Limb (tissue), 2 donors: Measurements from ENCODE around the gene CDO1.

Experiments used
- DNase-seq, 2 donors: peaks; one replicate each; pipeline ENCODE4 v3.0.0-alpha.2; 2016; ENCODE audit errors: extremely low spot score in 2 of 2

CDO1 gene

DNA sequence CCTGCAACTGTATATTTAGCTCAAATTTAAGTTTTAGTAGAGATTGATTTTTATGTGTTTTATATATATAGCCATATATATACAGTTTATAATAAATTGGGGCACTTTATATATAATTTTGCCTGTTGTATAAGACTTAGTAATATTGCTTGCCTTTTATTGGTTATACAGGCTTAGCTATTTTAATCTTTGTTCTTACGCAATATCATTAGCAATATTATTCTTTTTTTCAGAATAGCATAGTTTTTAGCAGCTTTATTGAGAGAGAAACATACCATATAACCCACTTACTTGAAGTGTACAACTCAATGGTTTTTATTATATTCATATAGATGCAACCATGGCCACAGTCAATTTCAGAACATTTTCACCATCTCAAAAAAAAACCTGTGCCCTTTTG lies 28.0 kb downstream of the CDO1 start:
- DNase-seq = no peak

DNA sequence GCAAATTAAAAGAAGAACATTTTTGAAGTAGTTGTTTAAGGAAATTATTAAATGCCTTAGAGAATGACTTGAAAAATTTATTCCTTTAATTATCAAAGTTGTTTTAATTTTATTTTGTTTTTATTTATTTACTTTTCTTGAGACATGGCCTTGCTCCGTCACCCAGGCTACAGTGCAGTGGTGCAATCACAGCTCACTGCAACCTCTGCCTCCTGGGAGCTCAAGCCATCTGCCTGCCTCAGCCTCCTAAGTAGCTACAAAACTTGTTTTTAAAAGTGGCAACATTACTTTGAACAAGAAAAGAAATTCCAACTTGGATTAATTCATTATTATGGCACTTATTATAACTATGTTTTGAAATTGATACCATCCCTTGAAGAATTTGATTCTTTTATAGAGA lies 29.0 kb downstream of the CDO1 start:
- DNase-seq = no peak

DNA sequence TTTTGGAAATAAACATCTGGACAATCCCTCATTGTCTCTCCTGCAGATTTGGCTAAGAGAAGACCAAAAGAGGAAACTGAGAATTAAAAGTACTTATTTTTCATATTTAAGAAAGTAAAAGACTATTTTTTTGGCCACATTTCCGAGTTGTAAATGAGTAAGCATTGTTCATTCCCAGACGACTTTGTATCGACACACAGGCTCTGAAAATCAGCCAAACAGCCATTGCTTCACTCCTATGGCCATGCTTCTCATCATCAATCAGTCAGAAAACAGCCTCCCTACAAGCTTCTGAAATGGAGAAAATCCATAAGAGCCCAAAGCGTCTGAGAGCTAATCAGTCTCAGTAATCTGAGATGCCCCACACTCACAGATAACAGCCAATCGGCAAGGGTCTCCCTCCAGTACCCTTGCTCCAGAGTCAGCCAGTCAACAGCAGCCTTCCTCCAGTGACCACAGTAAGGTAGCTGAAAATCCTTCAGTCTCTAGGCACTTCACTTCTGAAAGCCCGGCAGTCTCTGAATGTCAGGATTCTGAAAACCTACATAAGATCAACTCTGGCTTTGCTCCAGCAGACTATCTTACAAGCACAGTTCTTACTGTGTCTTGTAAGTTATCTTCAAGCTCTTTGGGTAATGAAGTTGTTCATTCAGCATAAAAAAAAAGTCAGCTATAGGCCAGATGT lies 30.9 kb downstream of the CDO1 start:
- DNase-seq = no peak

DNA sequence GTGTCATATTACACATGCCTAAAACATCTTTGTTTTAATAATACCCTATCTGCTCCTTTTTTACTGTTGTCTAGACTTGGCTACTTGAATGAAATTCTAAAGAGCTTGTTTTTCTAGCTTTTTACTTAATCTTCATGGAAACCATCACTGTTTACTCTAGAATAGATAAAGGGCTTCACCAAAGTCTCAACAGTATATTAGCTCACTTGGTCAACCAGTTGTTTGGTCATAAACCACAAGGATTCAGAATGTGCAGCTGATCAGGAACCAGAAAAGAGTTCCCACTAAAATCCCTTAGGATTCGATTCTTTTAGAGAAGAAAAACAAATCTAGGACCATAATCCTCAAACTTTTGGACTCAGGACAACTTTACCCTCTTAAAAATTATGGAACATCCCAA lies 38.0 kb downstream of the CDO1 start:
- DNase-seq = no peak

DNA sequence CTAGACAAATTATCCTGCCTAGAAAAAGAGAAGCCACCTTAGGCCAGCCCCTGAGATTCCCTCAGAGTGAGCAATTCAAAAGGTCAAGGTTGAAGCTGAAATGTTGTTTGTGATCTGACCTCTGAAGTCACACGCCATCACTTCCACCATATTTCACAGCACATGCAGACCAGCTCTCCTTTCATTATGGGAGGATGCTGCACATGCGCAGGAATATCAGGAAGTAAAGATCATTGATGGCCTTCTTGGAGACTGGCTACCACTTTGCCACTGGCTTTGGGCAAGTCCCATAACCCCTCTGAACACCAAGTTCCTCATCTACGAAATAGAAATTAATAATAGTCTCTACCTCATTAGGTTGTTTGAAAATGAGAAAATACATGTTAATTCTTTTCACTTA lies 39.5 kb downstream of the CDO1 start:
- no peak for DNase-seq

DNA sequence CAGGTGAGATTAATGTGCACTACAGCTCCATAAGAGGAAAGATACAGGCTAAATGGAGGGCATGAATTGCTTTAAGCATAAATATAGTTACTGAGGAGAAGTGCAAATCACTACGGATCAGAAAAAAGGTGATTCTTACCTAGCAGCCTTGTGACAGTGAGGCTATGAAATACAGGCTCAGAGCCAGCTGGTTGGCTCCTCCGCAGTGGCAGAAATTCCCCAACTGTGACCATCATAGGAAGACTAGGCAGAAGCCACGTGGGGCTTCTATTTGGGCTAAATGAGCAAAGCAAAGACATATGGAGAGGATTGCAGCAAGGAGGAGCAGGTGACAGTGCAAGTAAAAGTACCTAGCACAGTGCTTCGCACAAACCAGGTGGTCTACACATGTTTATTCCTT lies 40.5 kb downstream of the CDO1 start:
- DNase-seq = no peak

DNA sequence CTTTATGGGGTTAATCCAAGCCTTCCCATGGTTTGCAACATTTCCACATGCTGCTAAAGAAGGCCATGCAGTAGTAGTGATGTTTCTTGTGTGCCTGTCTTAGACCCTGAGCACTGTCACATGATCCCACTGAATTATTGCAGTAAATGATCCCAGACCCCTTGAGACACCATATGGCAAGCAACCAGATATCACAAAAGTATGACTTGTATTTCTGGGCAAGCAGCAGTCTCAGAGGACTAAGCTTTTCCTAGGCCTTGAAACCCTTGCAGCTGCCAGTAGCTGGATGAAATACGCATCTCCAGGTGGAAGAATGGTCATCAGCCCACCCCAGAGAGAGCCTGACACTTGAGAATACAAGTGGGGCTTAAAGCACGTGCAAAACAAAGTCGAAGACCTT lies 41.8 kb downstream of the CDO1 start:
- DNase-seq = peak; percentile 73 to 91

DNA sequence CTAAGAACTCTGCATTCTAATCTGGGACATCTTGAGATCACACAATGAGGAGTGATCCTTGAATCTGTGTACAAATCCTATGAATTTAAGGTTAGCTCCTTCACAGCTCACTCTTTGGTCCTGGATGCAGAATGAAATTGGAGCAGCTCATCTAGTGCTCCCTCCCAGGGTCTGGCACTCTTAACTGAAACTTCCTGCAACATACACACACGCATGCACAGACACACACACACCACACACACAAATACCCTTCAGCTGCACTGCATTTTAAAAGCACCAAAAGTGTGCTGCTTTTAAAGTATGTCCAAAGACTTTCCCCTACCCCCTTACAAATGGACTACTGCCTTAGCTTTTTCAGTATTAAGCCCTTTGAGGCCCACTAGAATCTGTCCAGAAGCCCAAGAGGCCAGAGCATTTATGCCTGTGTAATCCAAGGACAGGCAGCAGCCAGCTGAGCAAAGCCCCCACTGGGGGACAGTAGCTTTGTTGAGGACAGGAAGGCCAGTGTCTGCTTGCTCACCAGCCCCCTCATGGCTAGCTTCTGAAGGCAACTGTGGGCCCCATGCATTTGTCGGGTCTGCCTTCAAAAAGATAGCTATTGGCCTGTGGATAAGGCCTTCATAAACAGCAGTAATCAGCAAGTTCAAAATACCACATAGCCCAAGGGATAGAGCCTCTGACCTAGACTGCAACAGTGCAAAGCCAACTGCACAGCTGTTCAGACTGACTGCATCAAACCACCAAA lies 43.6 kb downstream of the CDO1 start:
- peak in 1 of 2 donors; percentile 31 for DNase-seq

DNA sequence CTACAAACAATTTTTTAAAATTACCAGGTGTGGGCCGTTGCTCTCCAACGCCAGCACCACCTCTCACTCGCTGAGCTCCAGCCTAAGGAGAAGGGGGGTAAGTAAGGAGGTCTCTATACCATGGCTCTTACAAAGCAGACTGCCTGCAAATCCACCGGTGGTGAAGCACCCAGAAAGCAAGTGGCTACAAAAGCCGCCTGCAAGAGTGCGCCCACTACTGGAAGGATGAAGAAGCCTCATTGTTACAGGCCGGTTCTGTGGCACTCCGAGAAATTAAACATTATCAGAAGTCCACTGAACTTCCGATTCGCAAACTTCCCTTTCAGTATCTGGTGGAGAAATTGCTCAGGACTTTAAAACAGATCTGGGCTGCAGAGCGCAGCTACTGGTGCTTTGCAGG lies 46.0 kb downstream of the CDO1 start:
- no peak for DNase-seq

DNA sequence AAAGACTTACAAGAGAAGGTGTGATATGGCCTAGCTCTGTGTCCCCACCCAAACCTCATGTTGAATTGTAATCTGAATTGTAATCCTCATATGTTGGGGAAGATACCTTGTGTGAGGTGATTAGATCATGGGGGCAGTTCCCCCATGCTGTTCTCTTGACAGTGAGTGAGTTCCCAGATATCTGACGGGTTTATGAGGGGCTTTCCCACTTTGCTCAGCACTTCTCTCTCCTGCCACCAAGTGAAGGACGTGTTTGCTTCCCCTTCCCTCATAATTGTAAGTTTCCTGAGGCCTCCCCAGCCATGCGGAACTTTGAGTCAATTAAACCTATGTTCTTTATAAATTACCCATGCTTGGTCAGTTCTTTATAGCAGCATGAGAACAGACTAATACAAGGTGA lies 49.0 kb downstream of the CDO1 start:
- no peak for DNase-seq

DNA sequence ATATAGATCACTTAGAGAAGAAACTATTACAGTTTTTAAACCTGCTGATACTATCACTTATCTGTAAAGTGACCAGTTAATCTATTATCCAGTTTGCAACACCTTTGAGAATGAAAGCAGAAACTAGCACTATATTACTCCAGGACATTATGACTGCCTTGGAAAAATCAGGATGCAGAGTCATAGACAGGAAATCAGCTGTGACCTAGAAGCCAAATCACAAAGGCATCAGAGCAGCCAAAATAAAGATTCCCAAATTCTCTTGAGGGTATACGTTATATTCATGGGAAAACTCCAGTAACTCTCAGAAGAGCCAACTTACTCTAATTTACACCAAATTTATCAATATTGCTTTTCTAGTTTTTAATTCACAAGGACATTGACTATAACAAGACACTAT lies 49.9 kb downstream of the CDO1 start:
- DNase-seq = no peak

DNA sequence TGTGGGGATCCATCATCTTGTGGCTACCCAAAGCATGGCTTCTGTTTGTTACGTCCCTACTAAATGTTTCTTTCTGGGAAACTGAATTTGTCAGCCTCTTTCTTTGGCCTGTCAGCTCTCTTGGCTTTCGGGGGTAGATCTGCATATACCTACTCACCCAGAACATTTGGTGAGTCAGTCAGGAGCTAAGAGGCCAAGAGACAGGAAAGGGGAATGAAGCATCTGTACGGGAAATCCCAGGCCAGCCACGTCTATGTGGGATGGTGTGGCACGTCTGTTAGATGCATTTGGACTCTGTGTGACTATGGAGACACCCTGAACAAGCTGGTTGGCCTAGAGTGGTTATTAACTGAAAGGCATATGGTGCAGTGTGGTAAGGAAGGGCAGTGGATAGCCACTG lies 58.1 kb downstream of the CDO1 start:
- no peak for DNase-seq

DNA sequence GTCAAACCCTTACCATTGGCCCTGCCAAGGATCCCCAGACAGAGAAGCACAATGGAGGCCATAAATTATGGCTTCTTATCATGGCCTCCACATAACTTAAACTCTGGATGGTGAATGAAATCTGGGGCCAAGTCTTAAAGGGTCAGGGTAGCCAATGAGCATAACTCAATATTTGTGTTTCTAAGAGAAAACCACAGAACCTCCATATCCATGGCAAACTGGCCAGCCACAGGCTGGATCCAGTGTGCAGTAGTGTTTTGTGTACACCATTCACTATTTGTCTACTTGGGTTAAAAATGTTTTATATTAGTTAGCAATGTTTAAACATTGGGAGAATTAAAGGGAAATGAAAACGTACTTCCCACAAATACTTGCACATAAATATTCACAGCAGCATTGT lies 60.8 kb downstream of the CDO1 start:
- no peak for DNase-seq
